Lower lobe of right lung (tissue), 2 donors: ENCODE results near the gene RPTOR. TPM values are rescaled to one million over a fixed set of nuclear protein-coding genes. Genes with fewer than 3 reads are reported as not detected.
"Not testable (repeated sequence)": the region's sequence is repeated elsewhere in the genome, so short reads cannot be mapped to it uniquely, and the experiment has no call there.

Experiments used
- ATAC-seq, 2 donors: fragments of 200-7000 bp; cut with Tn5 transposase; one replicate each; pipeline ENCODE4 v1.9.1; 2020 to 2022; ENCODE audit warnings: mild to moderate bottlenecking in 2 of 2, moderate library complexity in 2 of 2
- DNase-seq: peaks from one replicate; pipeline ENCODE4 v3.0.0-alpha.2; 2020
- H3K27ac ChIP-seq: fragments of 200-600 bp; one replicate; pipeline ENCODE4 v1.8.0; 2022
- H3K27me3 ChIP-seq: fragments of 200-600 bp; one replicate; pipeline ENCODE4 v1.8.0; 2022; ENCODE audit warnings: low read depth
- H3K36me3 ChIP-seq: fragments of 200-600 bp; one replicate; pipeline ENCODE4 v1.8.0; 2022; ENCODE audit warnings: mild to moderate bottlenecking
- H3K4me1 ChIP-seq: fragments of 200-600 bp; one replicate; pipeline ENCODE4 v1.8.0; 2022
- H3K4me3 ChIP-seq: fragments of 200-600 bp; one replicate; pipeline ENCODE4 v1.8.0; 2022; ENCODE audit warnings: mild to moderate bottlenecking
- H3K9me3 ChIP-seq: fragments of 200-600 bp; one replicate; pipeline ENCODE4 v1.8.0; 2022
- CTCF ChIP-seq: fragments of 200-600 bp; IDR thresholded peaks from one replicate; pipeline ENCODE4 v1.8.0; 2022; ENCODE audit warnings: antibody characterized with exemption, mild to moderate bottlenecking
- intact Hi-C: fragments of 100-400 bp; cut with DNase I; formaldehyde crosslinking; loops from one replicate; pipeline ENCODE4 v1.11.0; 2022
- total RNA-seq: library from RNA; stranded (reverse); fragmentation: NEBNext Ultra II Directional; extraction: Animal tissue kit (Norgen Biotek cat#: 25700); gene quantifications from one replicate; pipeline ENCODE4 v1.2.1, GENCODE V29; 2021
- donor health status: DM: no; HTN: yes; CAD: no; lungs with severe emphysema.

RPTOR gene
- total RNA-seq, 1 donor from 2014 or later: 34.0 TPM

GRCh38 chr17:80529904-80530292 lies 14.7 kb upstream of the RPTOR start:
- no peak for TF ChIP-seq CTCF
- Histone ChIP-seq H3K27ac (no peak overlapping the region), H3K9me3 (no peaks in the 10 kb centered on the region), H3K27me3 (peaks cover 20% of the 10 kb centered on the region), H3K4me1 (no peaks in the 10 kb centered on the region), H3K4me3 (no peak overlapping the region), H3K36me3 (no peaks in the 10 kb centered on the region)
- intact Hi-C loops: no loop called here
- DNase-seq (no peak), ATAC-seq (no peak)

DNA sequence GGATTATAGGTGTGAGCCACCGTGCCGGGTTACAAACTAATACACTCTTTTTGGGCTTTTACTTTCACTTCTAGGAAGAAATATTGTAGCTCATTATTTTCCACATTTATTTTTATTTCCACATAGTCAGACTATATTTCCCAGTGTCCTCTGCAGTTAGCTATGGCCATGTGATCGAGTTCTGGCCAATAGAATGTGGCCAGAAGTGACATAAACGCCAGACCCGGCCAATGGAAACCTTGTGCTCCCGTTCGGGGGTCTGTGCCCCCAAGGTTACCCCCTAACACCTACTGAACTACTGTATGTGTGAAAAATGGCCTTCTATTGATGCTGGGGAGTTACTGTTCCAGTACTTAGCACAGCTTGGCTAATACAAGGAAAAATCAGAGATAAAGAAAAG lies 13.2 kb upstream of the RPTOR start:
- DNase-seq (no peak), ATAC-seq (no peak)
- Histone ChIP-seq H3K36me3 (no peaks in the 10 kb centered on the region), H3K27me3 (peaks cover 20% of the 10 kb centered on the region), H3K9me3 (no peaks in the 10 kb centered on the region), H3K4me3 (no peak overlapping the region), H3K4me1 (no peaks in the 10 kb centered on the region), H3K27ac (no peak overlapping the region)
- TF ChIP-seq CTCF: no peak
- intact Hi-C loops: no loop called here

- not testable (repeated sequence) for DNase-seq
Observed at GRCh38 chr17:80537386-80537785, 7.3 kb upstream of the RPTOR start.

DNA sequence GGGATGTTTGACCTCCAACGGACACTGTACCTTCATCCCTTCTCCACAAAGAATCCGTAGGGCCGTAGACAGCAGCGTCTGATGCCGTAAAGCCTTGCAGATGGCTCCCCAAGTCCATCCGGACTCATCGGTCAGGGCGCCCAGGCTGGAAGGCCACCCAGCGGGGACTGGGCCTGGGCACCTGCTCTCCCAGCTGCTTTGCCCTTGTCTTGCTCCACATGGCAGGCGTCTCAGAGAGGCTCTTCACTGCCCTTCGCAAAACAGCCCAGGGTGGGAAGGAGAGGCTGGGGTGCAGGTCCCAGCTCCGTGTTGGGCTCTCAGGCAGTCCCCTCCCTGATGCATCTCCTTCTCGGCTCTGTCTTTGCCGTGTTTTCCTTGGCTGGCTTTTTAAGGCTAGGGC lies 6.2 kb upstream of the RPTOR start:
- intact Hi-C loops: no loop called here
- no peak overlapping the region for H3K4me3 ChIP-seq

More at GRCh38 chr17:80537386-80537785, 7.3 kb upstream of the RPTOR start:
- H3K27ac ChIP-seq, intact Hi-C loops, H3K36me3 ChIP-seq, H3K4me3 ChIP-seq, H3K9me3 ChIP-seq, ATAC-seq, H3K27me3 ChIP-seq, H3K4me1 ChIP-seq: not testable (repeated sequence)

GRCh38 chr17:80539022-80539641 lies 5.5 kb upstream of the RPTOR start:
- TF ChIP-seq CTCF: no peak
- Histone ChIP-seq H3K27me3 (peaks cover 15% of the 10 kb centered on the region), H3K27ac (no peak overlapping the region), H3K4me3 (no peak overlapping the region), H3K4me1 (peaks cover 5% of the 10 kb centered on the region), H3K9me3 (no peaks in the 10 kb centered on the region), H3K36me3 (no peaks in the 10 kb centered on the region)
- intact Hi-C loops: no loop called here
- no peak for DNase-seq
- ATAC-seq: no peak

More for the DNA sequence above, 6.2 kb upstream of the RPTOR start:
- Histone ChIP-seq H3K27ac (no peak overlapping the region), H3K4me1 (peaks cover 5% of the 10 kb centered on the region), H3K27me3 (peaks cover 15% of the 10 kb centered on the region), H3K36me3 (no peaks in the 10 kb centered on the region), H3K9me3 (no peaks in the 10 kb centered on the region)
- TF ChIP-seq CTCF: no peak
- no peak for DNase-seq
- ATAC-seq: no peak

GRCh38 chr17:80545499-80545826 lies 825 bp downstream of the RPTOR start:
- peak overlapping the region; percentile 97 for H3K4me3 ChIP-seq
- TF ChIP-seq CTCF: no peak
- peaks cover 15% of the 10 kb centered on the region for H3K27me3 ChIP-seq
- H3K27ac ChIP-seq: no peak overlapping the region
- H3K36me3 ChIP-seq: no peaks in the 10 kb centered on the region
- DNase-seq (no peak), ATAC-seq (no peak)
- no peaks in the 10 kb centered on the region for H3K9me3 ChIP-seq
- H3K4me1 ChIP-seq: peaks cover 26% of the 10 kb centered on the region
- intact Hi-C loops: no loop called here
